Measurements from ENCODE around the gene DUSP9.

Gene DUSP9

GRCh38 chrX:153603131-153603656, 43.8 kb upstream of the DUSP9 start:
- no peak for TF ChIP-seq CTCF (IDR thresholded peaks at IDR 0.05)

- TF ChIP-seq CTCF (IDR thresholded peaks at IDR 0.05) = no peak
These were observed 40.5 kb upstream of the DUSP9 start for GRCh38 chrX:153606503-153606902.

- TF ChIP-seq CTCF (IDR thresholded peaks at IDR 0.05) = no peak
These were observed 38.6 kb upstream of the DUSP9 start for GRCh38 chrX:153608376-153608775.

- TF ChIP-seq CTCF (IDR thresholded peaks at IDR 0.05) = no peak
These were observed 38.2 kb upstream of the DUSP9 start for GRCh38 chrX:153608806-153609205.

- TF ChIP-seq CTCF (IDR thresholded peaks at IDR 0.05) = peak; percentile 74
These were observed 36.8 kb upstream of the DUSP9 start for GRCh38 chrX:153609917-153610835.

GRCh38 chrX:153610836-153611213, 36.2 kb upstream of the DUSP9 start:
- TF ChIP-seq CTCF (IDR thresholded peaks at IDR 0.05) = no peak

GRCh38 chrX:153611298-153612095, 35.5 kb upstream of the DUSP9 start:
- no peak for TF ChIP-seq CTCF (IDR thresholded peaks at IDR 0.05)
